GM21737 (cell line): ENCODE measurements around the gene FZD4.
"Not testable (repeated sequence)": the region's sequence is repeated elsewhere in the genome, so short reads cannot be mapped to it uniquely, and the experiment has no call there.

ENCODE experiments used
- ATAC-seq: cut with Tn5 transposase; IDR thresholded peaks from one replicate; pipeline ENCODE4 v1.9.1; 2021; ENCODE audit warnings: mild to moderate bottlenecking, moderate library complexity; ENCODE audit not compliant: unreplicated experiment

Gene FZD4

GRCh38 chr11:86938900-86939880, 16.0 kb downstream of the FZD4 start:
- ATAC-seq = no peak

GRCh38 chr11:86938203-86938899, 16.8 kb downstream of the FZD4 start:
- ATAC-seq = no peak

GRCh38 chr11:86937193-86937806, 17.9 kb downstream of the FZD4 start:
- not testable (repeated sequence) for ATAC-seq

- ATAC-seq = no peak
Measured at GRCh38 chr11:86934926-86935579, 20.1 kb downstream of the FZD4 start.

- no peak for ATAC-seq
Measured at GRCh38 chr11:86934582-86934900, 20.7 kb downstream of the FZD4 start.

- ATAC-seq = no peak
Measured at GRCh38 chr11:86933891-86934581, 21.2 kb downstream of the FZD4 start.

- no peak for ATAC-seq
Measured at GRCh38 chr11:86932924-86933875, 22.0 kb downstream of the FZD4 start.

GRCh38 chr11:86932259-86932585, 23.0 kb downstream of the FZD4 start:
- no peak for ATAC-seq

- ATAC-seq = no peak
Measured at GRCh38 chr11:86931548-86932258, 23.5 kb downstream of the FZD4 start.

GRCh38 chr11:86930957-86931547, 24.1 kb downstream of the FZD4 start:
- no peak for ATAC-seq

GRCh38 chr11:86926975-86927374, 28.2 kb downstream of the FZD4 start:
- ATAC-seq = no peak

GRCh38 chr11:86923999-86924766, 31.0 kb downstream of the FZD4 start:
- ATAC-seq = no peak

GRCh38 chr11:86922225-86922624, 33.0 kb downstream of the FZD4 start:
- no peak for ATAC-seq

GRCh38 chr11:86919557-86920210, 35.5 kb downstream of the FZD4 start:
- no peak for ATAC-seq

GRCh38 chr11:86918973-86919372, 36.2 kb downstream of the FZD4 start:
- ATAC-seq = no peak

GRCh38 chr11:86918496-86918895, 36.7 kb downstream of the FZD4 start:
- no peak for ATAC-seq

- ATAC-seq = no peak
Measured at GRCh38 chr11:86917589-86917988, 37.6 kb downstream of the FZD4 start.
